SKM-1 treated with dmso at 0.1 percent for 144 hours (cell line): ENCODE measurements around the gene MAX.

Experiments
- DNase-seq: peaks from one replicate; lab custom pipeline; 2025; ENCODE audit not compliant: unreplicated experiment; lab: John Stamatoyannopoulos, UW

The MAX gene

GRCh38 chr14:65074449-65075150 lies 27.7 kb downstream of the MAX start:
- peak; percentile 64 for DNase-seq

GRCh38 chr14:65073605-65074201 lies 28.6 kb downstream of the MAX start:
- DNase-seq, result no peak

GRCh38 chr14:65072937-65073336 lies 29.4 kb downstream of the MAX start:
- DNase-seq, result no peak

- no peak for DNase-seq
Observed at GRCh38 chr14:65072256-65072655, 30.1 kb downstream of the MAX start.

- no peak for DNase-seq
Observed at GRCh38 chr14:65071544-65071943, 30.8 kb downstream of the MAX start.

- DNase-seq, result no peak
Observed at GRCh38 chr14:65070471-65070976, 31.8 kb downstream of the MAX start.

GRCh38 chr14:65069874-65070413 lies 32.4 kb downstream of the MAX start:
- no peak for DNase-seq

GRCh38 chr14:65065719-65066118 lies 36.6 kb downstream of the MAX start:
- DNase-seq, result no peak

- no peak for DNase-seq
Observed at GRCh38 chr14:65062096-65063075, 39.9 kb downstream of the MAX start.

GRCh38 chr14:65057695-65058094 lies 44.6 kb downstream of the MAX start:
- no peak for DNase-seq

- DNase-seq, result peak; percentile 80
Observed at GRCh38 chr14:65054471-65055085, 47.7 kb downstream of the MAX start.

- no peak for DNase-seq
Observed at GRCh38 chr14:65053466-65053865, 48.9 kb downstream of the MAX start.

GRCh38 chr14:65052832-65053231 lies 49.5 kb downstream of the MAX start:
- no peak for DNase-seq

GRCh38 chr14:65045709-65046108 lies 56.6 kb downstream of the MAX start:
- DNase-seq, result no peak

- no peak for DNase-seq
Observed at GRCh38 chr14:65045006-65045405, 57.3 kb downstream of the MAX start.

- peak; percentile 81 for DNase-seq
Observed at GRCh38 chr14:65044596-65044959, 57.7 kb downstream of the MAX start.

- DNase-seq, result no peak
Observed at GRCh38 chr14:65043893-65044595, 58.3 kb downstream of the MAX start.

- peak; percentile 59 for DNase-seq
Observed at GRCh38 chr14:65042731-65043372, 59.5 kb downstream of the MAX start.

GRCh38 chr14:65042296-65042695 lies 60.0 kb downstream of the MAX start:
- peak; percentile 22 for DNase-seq

GRCh38 chr14:65041434-65041915 lies 60.8 kb downstream of the MAX start:
- DNase-seq, result no peak
